ENCODE measurements around the gene SENP5.

DNA sequence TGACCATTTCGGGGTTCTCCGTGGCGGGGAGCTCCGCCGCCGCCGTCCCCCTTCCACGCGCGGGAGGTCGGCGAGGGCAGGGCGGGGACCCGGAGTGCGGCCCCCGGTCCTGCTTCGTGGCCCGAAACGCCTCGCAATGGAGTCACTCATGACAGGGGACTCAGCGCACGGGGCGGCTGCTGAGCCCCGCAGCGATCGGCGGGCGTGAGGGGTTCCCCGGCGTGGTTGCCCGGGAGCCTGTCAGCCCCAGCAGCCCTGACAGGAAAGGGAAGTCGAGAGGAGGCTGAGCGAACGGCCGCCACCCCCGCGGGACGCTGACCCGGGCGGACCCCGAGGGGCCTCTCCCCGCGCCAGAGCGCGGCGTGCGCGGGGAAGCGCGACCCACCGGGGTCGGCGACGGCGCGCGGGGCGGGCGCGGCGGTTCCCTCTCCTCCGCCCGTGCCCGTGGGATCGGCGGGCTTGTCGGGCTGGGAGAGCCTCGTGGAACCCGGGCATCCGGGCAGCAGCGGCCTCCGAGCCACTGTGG lies 101.5 kb downstream of the SENP5 start:
- TF ChIP-seq, protein P1, sequence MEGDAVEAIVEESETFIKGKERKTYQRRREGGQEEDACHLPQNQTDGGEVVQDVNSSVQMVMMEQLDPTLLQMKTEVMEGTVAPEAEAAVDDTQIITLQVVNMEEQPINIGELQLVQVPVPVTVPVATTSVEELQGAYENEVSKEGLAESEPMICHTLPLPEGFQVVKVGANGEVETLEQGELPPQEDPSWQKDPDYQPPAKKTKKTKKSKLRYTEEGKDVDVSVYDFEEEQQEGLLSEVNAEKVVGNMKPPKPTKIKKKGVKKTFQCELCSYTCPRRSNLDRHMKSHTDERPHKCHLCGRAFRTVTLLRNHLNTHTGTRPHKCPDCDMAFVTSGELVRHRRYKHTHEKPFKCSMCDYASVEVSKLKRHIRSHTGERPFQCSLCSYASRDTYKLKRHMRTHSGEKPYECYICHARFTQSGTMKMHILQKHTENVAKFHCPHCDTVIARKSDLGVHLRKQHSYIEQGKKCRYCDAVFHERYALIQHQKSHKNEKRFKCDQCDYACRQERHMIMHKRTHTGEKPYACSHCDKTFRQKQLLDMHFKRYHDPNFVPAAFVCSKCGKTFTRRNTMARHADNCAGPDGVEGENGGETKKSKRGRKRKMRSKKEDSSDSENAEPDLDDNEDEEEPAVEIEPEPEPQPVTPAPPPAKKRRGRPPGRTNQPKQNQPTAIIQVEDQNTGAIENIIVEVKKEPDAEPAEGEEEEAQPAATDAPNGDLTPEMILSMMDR (conservative IDR thresholded peaks at IDR 0.05) = no peak
- TF ChIP-seq EZH2 (IDR thresholded peaks at IDR 0.05; ENCODE audit: low read depth) = peak; percentile 92
